Activated CD8-positive, alpha-beta memory T cell treated with anti-CD3 and anti-CD28 coated beads, Interleukin-2, amount 50 U/mL, for 24 hours (primary cell): Measurements from ENCODE around the gene SHC2.
"Not testable (repeated sequence)": the region's sequence is repeated elsewhere in the genome, so short reads cannot be mapped to it uniquely, and the experiment has no call there.

Experiments used
- DNase-seq: peaks from one replicate; pipeline ENCODE4 v3.0.0-alpha.2; 2020; ENCODE audit errors: extremely low read depth

Gene SHC2

DNA sequence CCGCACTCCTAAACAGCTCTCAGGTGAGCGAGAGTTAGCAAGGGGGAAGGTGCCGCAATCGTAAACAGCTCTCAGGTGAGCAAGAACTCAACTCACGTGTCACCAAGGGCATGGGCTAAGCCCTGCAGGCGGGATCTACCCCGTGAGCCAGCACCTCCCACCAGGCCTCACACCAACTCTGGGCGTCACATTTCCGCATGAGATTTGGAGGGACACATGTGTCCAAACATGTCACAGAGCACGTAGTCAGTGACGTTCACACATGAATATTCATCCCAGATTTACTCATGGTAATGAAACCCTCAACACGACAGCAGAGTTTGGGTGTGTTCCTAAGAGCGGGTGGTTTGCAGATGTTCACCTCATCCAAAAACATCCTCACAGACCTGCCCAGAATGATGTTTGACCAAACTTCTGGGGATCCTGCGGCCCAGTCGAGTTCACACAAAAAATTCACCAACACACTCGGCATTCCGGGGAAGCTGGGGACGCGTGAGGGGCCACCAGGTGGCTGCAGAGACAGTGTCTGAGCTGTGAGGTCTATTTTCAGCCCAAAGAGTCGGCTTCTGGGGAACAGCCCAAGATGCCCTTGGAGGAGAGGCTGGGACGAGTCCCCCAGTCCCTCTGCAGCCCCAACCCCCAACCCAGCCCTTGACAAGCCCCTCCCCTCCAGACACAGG lies 71.4 kb downstream of the SHC2 start:
- no peak for DNase-seq

DNA sequence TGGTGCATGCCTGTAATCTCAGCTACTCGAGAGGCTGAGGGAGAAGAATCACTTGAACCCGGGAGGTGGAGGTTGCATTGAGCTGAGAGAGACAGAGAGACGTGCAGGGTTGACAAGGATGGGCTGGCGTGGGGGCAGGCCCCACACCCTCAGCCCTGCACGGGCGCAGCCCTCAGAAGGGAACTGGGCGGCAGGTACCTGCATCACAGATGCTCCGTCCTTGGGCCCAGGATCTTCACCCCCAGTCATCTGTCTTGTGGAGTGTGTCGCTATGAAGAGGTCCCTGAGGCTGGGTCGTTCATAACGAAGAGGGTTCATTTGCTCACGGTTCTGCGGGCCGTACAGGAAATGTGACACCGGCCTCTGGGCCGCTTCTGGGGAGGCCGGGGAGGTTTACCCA lies 72.1 kb downstream of the SHC2 start:
- no peak for DNase-seq

DNA sequence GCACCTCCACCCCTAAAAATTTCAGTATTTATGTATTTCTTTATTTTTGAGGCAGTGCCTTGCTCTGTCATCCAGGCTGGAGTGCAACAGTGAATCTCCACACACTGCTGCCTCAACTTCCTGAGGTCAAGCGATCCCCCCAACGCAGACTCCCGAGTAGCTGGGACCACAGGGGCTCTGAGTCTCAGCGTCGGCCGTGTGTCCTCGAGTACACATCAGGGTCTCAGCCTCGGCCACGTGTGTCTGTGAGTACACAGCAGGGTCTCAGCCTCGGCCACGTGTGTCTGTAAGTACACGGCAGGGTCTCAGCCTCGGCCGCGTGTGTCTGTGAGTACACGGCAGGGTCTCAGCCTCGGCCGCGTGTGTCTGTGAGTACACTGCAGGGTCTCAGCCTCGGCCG lies 73.1 kb downstream of the SHC2 start:
- DNase-seq = no peak

DNA sequence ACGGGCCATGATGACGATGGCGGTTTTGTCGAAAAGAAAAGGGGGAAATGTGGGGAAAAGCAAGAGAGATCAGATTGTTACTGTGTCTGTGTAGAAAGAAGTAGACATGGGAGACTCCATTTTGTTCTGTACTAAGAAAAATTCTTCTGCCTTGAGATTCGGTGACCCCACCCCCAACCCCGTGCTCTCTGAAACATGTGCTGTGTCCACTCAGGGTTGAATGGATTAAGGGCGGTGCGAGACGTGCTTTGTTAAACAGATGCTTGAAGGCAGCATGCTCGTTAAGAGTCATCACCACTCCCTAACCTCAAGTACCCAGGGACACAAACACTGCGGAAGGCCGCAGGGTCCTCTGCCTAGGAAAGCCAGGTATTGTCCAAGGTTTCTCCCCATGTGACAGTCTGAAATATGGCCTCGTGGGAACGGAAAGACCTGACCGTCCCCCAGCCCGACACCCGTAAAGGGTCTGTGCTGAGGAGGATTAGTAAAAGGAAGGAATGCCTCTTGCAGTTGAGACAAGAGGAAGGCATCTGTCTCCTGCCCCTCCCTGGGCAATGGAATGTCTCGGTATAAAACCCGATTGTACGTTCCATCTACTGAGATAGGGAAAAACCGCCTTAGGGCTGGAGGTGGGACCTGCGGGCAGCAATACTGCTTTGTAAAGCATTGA lies 74.1 kb downstream of the SHC2 start:
- not testable (repeated sequence) for DNase-seq

DNA sequence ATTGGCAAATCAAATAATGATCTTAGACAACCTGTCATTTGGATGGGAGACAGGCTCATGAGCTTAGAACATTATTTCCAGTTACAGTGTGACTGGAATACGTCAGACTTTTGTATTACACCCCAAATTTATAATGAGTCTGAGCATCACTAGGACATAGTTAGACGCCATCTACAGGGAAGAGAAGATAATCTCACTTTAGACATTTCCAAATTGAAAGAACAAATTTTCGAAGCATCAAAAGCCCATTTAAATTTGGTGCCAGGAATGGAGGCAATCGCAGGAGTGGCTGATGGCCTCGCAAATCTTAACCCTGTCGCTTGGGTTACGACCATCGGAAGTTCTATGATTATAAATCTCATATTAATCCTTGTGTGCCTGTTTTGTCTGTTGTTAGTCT lies 74.6 kb downstream of the SHC2 start:
- not testable (repeated sequence) for DNase-seq

DNA sequence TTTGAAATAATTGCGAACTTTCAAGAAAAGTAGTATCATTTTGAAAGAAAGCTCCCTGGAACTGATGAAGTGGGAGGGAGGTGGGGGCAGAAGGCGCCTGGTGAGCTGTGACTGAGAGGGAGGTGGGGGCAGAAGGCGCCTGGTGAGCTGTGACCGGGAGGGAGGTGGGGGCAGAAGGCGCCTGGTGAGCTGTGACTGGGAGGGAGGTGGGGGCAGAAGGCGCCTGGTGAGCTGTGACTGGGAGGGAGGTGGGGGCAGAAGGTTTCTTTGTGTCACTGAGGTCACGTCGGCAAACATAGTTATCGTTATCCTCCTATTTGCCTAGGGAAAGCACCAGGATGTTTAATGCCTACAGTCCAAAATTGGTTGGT lies 76.0 kb downstream of the SHC2 start:
- DNase-seq = no peak

DNA sequence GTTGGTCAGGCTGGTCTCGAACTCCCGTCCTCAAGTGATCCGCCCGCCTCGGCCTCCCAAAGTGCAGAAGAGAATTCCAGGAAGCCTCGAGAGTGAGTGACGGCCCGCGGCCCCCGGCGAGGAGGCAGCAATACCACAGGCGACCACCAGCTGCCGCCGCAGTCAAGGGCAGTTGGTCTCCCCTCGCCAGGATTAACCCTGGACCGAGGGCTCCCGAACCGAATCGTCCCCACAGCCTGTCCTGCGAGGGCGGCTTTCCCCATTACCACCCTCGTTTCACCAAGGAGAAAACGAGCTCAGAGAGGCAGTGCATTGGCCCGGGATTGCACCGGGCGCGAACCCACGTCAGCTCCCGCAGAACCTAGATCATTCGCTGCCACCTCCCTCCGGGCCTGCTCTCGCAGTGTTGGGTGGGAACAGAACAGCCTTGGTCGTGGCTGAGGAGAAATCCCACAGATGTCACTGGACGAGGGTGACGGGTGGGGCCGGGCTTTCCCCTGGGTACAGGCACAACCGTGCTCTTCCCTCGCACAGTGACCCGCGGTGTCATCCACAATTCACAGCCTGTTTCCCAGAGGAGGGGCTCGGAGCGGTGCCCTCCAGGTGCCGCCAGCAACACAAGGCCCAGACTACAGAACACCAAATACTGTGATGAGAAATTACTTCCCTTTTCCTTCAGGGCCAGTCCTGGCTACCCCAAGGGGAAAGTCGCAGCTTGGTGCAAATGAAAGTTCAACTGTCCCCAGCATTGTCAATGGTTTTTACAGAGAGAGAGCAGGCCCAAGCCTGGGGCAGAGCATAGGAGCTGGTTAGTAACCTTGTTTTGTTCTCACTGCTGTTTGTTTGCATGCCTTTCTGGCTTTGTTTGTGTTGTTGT lies 76.7 kb downstream of the SHC2 start:
- DNase-seq = no peak

DNA sequence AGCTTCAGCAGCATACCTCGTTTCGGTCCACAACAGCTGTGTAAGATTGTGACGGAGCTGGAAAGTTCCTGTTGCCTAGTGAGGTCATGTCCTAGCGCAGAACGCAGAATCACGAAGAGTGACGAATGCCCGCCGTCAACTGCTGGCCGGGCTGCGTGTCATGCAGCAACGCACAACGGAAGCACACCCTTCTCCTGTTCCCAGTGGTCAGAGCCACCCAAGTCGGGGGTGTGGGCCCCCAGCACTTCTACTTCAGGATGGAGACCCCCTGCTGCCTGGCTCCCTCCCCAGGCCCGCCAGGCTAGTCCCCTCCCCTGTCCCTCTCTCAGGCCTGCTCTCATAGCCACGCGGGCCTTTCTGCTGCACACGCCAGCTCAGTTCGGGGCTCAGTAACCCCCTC lies 77.8 kb downstream of the SHC2 start:
- DNase-seq = no peak

DNA sequence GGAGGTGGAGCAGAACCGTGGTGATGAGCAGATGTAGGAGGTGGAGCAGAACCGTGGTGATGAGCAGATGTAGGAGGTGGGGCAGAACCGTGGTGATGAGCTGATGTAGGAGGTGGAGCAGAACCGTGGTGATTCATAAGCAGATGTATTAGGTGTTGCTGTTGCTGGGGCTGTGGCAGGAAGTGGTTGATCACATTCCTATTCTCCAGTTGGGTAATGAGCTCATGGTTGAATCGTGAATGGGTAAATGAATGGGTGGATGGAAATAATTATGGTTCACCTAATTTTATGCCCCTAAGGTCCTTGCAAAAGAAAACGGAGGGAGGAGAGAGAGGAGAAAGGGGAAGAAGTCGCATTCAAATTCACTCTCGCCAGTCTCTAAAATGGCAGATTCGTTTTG lies 78.3 kb downstream of the SHC2 start:
- DNase-seq = not testable (repeated sequence)

DNA sequence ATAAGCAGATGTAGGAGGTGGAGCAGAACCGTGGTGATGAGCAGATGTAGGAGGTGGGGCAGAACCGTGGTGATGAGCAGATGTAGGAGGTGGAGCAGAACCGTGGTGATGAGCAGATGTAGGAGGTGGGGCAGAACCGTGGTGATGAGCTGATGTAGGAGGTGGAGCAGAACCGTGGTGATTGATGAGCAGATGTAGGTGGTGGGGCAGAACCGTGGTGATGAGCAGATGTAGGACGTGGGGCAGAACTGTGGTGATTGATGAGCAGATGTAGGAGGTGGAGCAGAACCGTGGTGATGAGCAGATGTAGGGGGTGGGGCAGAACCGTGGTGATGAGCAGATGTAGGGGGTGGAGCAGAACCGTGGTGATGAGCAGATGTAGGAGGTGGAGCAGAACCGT lies 78.9 kb downstream of the SHC2 start:
- not testable (repeated sequence) for DNase-seq

DNA sequence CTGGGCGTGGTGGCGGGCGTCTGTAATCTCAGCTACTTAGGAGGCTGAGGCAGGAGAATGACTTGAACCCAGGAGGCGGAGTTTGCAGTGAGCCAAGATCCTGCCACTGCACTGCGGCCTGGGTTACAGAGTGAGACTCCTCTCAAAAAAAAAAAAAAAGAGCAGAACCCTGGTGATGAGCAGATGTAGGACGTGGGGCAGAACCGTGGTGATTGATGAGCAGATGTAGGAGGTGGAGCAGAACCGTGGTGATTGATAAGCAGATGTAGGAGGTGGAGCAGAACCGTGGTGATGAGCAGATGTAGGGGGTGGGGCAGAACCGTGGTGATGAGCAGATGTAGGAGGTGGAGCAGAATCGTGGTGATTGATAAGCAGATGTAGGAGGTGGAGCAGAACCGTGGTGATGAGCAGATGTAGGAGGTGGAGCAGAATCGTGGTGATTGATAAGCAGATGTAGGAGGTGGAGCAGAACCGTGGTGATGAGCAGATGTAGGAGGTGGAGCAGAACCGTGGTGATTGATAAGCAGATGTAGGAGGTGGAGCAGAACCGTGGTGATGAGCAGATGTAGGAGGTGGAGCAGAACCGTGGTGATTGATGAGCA lies 80.1 kb downstream of the SHC2 start:
- not testable (repeated sequence) for DNase-seq

DNA sequence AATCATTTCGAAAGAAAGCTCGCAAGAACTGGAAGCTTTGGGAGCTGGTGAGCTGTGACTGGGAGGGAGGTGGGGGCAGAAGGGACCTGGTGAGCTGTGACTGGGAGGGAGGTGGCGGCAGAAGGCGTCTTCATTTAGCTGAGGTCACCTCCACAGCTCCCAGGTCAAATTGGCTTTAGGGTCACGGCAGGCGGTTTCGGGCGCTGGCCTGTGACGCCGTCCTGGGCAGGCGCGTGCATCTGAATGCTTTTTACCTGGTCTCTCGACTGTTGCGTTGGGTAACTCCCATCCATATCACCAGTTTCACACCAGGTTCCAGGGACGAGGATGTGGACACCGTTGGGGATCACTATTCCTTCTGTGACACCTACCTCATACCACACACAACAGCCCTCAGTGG lies 81.0 kb downstream of the SHC2 start:
- no peak for DNase-seq

DNA sequence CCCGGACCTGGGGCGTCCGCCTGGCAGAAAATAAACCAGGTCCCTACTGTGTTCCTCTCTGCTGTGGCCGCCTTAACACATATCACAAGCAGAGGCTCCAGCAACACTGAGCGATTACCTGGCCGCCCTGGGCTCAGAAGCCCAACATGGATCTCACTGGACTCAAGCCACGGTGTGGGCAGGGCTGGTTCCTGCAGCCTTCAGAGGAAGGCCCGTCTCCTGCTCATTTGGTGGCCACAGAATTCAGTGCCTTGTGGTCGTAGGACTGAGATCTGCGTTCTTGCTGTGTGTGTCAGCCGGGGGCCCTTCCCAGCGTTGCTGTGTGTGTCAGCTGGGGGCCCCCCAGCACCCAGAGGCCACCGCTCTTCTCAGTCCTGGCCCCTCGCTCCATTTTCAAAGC lies 82.1 kb downstream of the SHC2 start:
- no peak for DNase-seq

DNA sequence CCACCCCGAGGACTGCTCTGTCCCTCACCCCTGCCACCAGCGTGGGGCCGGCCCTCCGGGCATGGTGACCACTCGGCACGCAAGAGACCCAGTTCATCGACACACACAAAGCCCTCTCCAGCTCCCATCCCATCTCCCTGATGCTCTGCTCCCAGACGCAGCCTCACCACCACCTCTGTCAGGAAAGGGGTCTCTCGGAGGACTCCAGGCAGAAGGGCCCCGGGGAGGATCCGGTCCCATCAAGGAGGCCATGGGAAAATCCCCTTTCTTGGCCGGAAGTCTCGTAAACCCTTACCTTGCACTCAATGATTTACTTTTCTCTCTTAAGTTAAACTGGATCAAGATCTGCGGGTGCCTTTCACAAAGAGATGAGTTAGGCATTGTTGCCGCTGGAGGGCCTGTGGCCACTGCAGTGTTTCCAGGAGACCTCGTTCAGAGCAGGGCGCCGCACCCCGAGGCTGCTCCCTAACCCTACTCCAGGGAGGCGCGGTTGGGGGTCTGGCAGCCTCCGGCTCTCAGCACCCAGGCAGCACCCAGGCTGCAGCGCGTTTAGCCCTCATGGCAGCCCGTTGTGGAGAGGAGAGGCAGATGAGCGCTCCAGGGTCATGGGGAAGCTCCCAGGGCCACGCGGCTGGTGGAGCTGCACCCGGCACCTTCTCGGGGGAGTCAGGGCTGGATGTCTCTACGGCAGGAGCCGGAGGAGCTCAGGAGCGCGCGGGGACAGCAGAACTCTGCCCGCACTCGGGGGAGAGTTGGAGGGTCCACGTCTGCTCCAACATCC lies 82.8 kb downstream of the SHC2 start:
- no peak for DNase-seq

DNA sequence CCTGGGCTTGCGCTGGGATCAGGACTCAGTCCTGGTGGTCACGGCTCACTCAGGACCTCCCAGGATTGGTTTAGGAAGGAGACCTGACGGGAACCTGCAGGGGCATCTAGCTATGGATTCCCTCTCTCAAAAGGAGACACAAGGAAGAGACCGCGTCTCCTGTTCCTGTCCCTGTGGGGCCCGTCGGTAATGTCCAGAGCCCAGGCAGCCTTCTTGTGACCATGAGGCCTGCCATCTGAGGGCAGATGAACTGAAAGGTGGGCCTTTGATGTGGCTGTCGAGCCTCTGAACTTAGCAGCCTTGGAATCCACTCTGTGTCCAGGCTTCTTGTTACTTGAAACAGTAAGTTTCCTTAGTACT lies 84.7 kb downstream of the SHC2 start:
- no peak for DNase-seq

DNA sequence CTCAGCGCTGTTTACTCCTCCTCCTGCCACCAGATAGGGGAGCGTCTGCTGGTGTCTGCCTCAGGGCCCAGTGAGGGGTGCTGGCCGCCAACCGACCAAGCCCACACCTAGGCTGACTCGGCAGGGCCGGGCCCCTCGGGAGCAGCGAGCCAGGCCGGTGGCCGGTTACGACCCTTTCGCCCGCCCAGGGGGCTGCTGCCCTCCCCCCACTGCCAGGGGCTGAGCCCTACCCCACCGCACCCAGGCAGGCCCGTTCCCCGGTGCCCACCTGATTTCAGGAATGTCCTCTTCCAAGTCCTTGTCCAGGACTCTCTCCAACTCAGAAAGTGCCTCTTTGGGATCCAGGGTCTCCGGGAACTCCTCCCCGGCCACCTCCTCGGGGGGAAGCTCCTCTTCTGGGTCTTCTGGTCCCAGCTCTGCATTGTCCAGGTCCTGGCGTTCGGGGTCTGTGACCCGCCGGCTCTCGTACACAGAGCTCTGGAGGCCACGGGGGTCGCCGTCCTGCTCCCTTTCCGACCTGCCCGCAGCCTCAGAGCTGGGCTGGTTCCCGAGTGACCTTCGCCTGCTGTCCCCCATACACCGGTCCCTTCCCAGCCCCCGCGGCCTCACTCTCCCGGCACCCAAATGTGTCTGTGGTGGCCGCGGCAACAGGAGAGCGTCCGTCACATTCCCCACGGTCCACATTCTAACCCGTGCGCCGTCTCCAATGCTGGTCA lies 85.3 kb downstream of the SHC2 start:
- DNase-seq = no peak

DNA sequence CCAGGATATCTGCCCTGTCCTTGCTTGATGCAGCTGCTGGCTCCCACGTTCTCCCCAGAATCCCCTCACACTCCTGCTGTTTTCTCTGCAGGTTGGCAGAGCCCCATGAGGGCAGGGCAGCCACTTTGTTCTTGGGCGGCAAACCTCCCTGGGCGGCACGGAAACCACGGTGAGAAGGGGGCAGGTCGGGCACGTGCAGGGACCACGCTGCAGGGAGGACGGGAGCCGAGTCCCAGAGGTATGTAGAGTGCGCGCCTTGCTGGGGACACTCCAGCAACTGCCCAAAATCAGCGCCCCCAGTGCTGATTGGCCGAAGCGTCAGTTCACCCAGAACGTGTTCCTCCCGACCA lies 86.0 kb downstream of the SHC2 start:
- no peak for DNase-seq

DNA sequence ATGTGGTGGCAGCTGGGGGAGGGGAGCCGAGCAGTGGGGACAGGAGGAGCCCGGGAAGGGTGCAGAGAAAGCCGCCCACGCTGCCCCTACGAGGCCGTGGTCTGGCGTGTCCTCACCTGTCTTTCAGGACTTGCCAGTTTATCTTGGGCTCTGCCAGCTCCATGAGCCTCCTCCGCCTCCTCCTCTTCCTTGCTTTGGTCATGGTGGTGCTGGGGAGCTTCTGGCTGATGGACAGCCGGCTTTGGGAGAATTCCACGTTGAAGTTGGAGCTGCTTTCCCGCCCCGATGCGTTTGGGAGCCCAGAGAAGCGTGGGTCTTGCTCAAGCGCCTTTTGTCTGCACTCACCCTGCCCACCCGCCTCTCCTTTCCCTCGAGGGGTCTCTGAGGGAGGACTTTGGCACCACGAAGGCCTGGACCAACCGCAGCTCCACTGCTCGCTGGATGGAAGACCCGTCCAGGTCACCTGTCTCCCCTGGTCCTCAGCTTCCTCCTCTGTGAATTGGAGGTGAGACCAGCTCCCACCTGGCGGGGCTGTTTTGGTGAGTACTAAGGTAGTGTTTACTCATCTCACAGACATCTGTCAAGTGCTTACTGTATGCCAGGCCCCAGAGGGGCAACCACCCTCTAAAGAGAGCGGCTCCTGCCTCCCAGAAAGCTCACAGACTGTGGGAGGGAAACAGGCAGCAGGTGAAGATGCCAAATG lies 86.5 kb downstream of the SHC2 start:
- DNase-seq = no peak

DNA sequence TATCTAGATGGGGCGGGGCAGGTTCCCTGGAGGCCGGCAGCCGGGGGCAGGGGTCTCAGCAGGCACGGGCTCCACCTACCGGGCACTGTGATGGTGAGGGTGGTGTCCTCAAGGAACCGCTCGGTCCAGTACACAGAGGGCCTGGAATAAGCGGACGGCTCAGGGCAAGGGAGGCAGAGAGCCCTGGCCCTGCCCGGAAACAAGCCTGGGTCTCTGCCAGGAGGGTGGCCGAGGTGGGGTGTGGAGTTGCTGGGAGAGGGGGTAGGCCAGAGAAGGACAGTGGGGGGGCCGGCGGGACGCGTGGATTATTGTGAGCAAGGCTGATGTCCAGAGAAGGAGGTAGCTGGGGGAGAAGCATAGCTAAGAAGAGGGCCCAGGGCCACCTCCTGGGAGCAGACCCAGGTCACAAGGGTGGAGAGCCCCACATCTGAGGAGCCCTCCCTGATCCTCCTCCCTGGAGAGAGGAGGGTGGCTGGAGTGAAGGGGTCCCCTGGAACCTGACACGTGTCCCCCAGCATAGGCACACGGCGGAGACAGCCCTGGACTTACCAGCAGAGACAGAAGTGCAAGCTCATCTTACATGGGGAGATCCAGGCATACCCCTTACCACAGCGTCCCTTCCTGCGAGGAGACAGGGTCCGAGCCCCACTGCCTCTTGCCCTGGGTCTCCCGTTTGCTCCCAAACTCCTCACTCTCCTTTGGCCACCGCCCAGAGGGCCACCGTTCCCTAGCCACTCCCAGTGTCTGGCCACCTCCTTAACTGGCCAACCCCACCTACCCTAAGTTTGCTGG lies 87.2 kb downstream of the SHC2 start:
- DNase-seq = no peak
